Measurements from ENCODE around the gene SPTLC1.
A peak's percentile ranks its signal among the peaks of the same experiment; 100 is the strongest.

DNA sequence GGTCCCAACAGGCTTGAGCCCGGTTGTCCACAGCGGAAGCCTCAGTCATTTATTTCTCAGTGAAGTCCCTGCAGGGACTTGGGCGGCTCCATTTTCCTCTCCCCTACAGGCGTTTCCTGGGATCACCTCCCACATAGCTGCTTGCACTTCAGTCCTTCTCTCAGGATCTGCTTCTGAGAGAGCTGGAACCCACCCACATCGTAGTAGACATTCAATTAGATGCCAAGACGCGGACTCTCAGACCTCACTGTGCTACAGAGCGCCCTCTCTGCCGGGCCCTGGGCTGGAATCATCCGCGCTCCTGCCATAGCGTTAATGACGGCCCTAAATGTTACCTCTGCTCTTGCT, 111.2 kb downstream of the SPTLC1 start:
- TF ChIP-seq, protein P1, sequence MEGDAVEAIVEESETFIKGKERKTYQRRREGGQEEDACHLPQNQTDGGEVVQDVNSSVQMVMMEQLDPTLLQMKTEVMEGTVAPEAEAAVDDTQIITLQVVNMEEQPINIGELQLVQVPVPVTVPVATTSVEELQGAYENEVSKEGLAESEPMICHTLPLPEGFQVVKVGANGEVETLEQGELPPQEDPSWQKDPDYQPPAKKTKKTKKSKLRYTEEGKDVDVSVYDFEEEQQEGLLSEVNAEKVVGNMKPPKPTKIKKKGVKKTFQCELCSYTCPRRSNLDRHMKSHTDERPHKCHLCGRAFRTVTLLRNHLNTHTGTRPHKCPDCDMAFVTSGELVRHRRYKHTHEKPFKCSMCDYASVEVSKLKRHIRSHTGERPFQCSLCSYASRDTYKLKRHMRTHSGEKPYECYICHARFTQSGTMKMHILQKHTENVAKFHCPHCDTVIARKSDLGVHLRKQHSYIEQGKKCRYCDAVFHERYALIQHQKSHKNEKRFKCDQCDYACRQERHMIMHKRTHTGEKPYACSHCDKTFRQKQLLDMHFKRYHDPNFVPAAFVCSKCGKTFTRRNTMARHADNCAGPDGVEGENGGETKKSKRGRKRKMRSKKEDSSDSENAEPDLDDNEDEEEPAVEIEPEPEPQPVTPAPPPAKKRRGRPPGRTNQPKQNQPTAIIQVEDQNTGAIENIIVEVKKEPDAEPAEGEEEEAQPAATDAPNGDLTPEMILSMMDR (conservative IDR thresholded peaks at IDR 0.05; ENCODE audit: low read depth in 2 of 2) = peak; percentile 26; a peak in 2 of 4 replicates
- TF ChIP-seq EZH2 (IDR thresholded peaks at IDR 0.05; ENCODE audit: low read depth, unreplicated experiment) = no peak
